Hepatocyte (in vitro differentiated cells): ENCODE results near the gene PKNOX2. TPM values are rescaled to one million over a fixed set of nuclear protein-coding genes. Genes with fewer than 3 reads are reported as not detected.
A peak's percentile ranks its signal among the peaks of the same experiment; 100 is the strongest.

ENCODE experiments used
- DNase-seq: peaks from one replicate; pipeline ENCODE4 v3.0.0-alpha.2; 2016; ENCODE audit warnings: low spot score
- H2AFZ ChIP-seq: fragments of 200-600 bp; sonication (generic); 2 replicates; pipeline ENCODE4 v1.6.0; 2016; ENCODE audit warnings: antibody characterized with exemption, mild to moderate bottlenecking
- H3K27ac ChIP-seq: fragments of 200-600 bp; sonication (generic); 2 replicates; pipeline ENCODE4 v1.5.1; 2016; ENCODE audit warnings: mild to moderate bottlenecking
- H3K27me3 ChIP-seq: fragments of 200-600 bp; sonication (generic); 2 replicates; pipeline ENCODE4 v1.6.1; 2016
- H3K36me3 ChIP-seq: fragments of 200-600 bp; sonication (generic); replicated peaks from 2 replicates; pipeline ENCODE4 v1.5.1; 2016; ENCODE audit warnings: low read depth; ENCODE audit not compliant: insufficient read depth
- H3K4me1 ChIP-seq: fragments of 200-600 bp; sonication (generic); 2 replicates; pipeline ENCODE4 v1.5.1; 2016; ENCODE audit warnings: mild to moderate bottlenecking, moderate library complexity; ENCODE audit not compliant: insufficient read depth
- H3K4me2 ChIP-seq: fragments of 200-600 bp; sonication (generic); 2 replicates; pipeline ENCODE4 v1.6.0; 2016
- H3K4me3 ChIP-seq: fragments of 200-600 bp; sonication (generic); 2 replicates; pipeline ENCODE4 v1.5.1; 2016; ENCODE audit warnings: mild to moderate bottlenecking
- H3K79me2 ChIP-seq: fragments of 200-600 bp; sonication (generic); 2 replicates; pipeline ENCODE4 v1.6.0; 2017; ENCODE audit warnings: mild to moderate bottlenecking
- H3K9me2 ChIP-seq: fragments of 200-600 bp; sonication (generic); replicated peaks from 2 replicates; pipeline ENCODE4 v1.6.0; 2017; ENCODE audit warnings: mild to moderate bottlenecking; ENCODE audit not compliant: insufficient read depth
- H3K9me3 ChIP-seq: fragments of 200-600 bp; sonication (generic); 2 replicates; pipeline ENCODE4 v1.5.1; 2016; ENCODE audit warnings: low read depth, mild to moderate bottlenecking
- H4K20me1 ChIP-seq: fragments of 200-600 bp; sonication (generic); 2 replicates; pipeline ENCODE4 v1.6.0; 2016; ENCODE audit warnings: mild to moderate bottlenecking; ENCODE audit not compliant: insufficient read depth, poor library complexity, severe bottlenecking
- CTCF ChIP-seq: fragments of 200-600 bp; sonication (generic); IDR thresholded peaks from 2 replicates; pipeline ENCODE4 v1.5.1; 2016; ENCODE audit warnings: antibody characterized with exemption, mild to moderate bottlenecking; ENCODE audit not compliant: poor library complexity
- EZH2 ChIP-seq: fragments of 200-600 bp; sonication (generic); IDR thresholded peaks from 2 replicates; pipeline ENCODE4 v1.6.1; 2016; ENCODE audit warnings: antibody characterized with exemption, mild to moderate bottlenecking, borderline replicate concordance
- EZH2phosphoT487 ChIP-seq: fragments of 200-600 bp; sonication (generic); IDR thresholded peaks from one replicate; pipeline ENCODE4 v1.6.1; 2018; ENCODE audit warnings: antibody characterized with exemption, mild to moderate bottlenecking, low read depth, moderate library complexity; ENCODE audit not compliant: unreplicated experiment, severe bottlenecking
- WGBS: methylation state at CpG from one replicate; pipeline ENCODE4 v1.1.6; 2016; ENCODE audit warnings: low lambda C conversion rate; ENCODE audit errors: missing lambda C conversion rate; 5-methylcytosine and 5-hydroxymethylcytosine counted together
- polyA plus RNA-seq: library from polyadenylated mRNA; unstranded; fragments of >200 nt; fragmentation: Nextera tagmentation; extraction: Ambion mirVana; gene quantifications from 2 replicates; pipeline ENCODE4 v1.2.1, GENCODE V29; 2016
- total RNA-seq: library from RNA; depleted of rRNA; stranded (reverse); fragments of >200 nt; gene quantifications from 2 replicates; pipeline ENCODE4 v1.2.3, GENCODE V29; 2014

The PKNOX2 gene
- total and polyA plus RNA-seq, 2 experiments from 2014 or later: 3.0 to 3.1 TPM

GRCh38 chr11:125258291-125259032, 93.9 kb downstream of the PKNOX2 start:
- Histone ChIP-seq H3K27ac (no peak overlapping the region), H3K4me3 (no peak overlapping the region), H2AFZ (no peak overlapping the region), H3K9me3 (no peaks in the 10 kb centered on the region), H3K79me2 (no peaks in the 10 kb centered on the region), H4K20me1 (no peaks in the 10 kb centered on the region), H3K9me2 (no peaks in the 10 kb centered on the region), H3K4me1 (peaks cover 16% of the 10 kb centered on the region), H3K36me3 (no peaks in the 10 kb centered on the region), H3K27me3 (no peaks in the 10 kb centered on the region), H3K4me2 (no peak overlapping the region)
- no peak for DNase-seq
- 83% methylated on average over 8 of the region's 8 CpGs for WGBS
- TF ChIP-seq EZH2: no peak
- TF ChIP-seq EZH2phosphoT487: no peak
- no peak for TF ChIP-seq CTCF

- no peaks in the 10 kb centered on the region for H3K36me3 ChIP-seq
- no peaks in the 10 kb centered on the region for H3K9me3 ChIP-seq
- no peaks in the 10 kb centered on the region for H4K20me1 ChIP-seq
- H3K9me2 ChIP-seq: no peaks in the 10 kb centered on the region
- no peak overlapping the region for H3K4me3 ChIP-seq
- no peak for TF ChIP-seq CTCF
- TF ChIP-seq EZH2phosphoT487: no peak
- no peak for TF ChIP-seq EZH2
- H3K79me2 ChIP-seq: no peaks in the 10 kb centered on the region
- DNase-seq: no peak
- WGBS: 90% methylated on average over 4 of the region's 4 CpGs
- peak overlapping the region; percentile 79 for H3K27ac ChIP-seq
- H3K27me3 ChIP-seq: no peaks in the 10 kb centered on the region
- no peak overlapping the region for H2AFZ ChIP-seq
- H3K4me1 ChIP-seq: peaks cover 24% of the 10 kb centered on the region
- H3K4me2 ChIP-seq: peak overlapping the region; percentile 56
Observed at GRCh38 chr11:125261588-125261987, 97.0 kb downstream of the PKNOX2 start.

GRCh38 chr11:125262194-125262829, 97.8 kb downstream of the PKNOX2 start:
- Histone ChIP-seq H4K20me1 (no peaks in the 10 kb centered on the region), H3K4me3 (no peak overlapping the region), H3K4me1 (peaks cover 24% of the 10 kb centered on the region), H3K9me2 (no peaks in the 10 kb centered on the region), H3K27me3 (no peaks in the 10 kb centered on the region), H3K9me3 (no peaks in the 10 kb centered on the region), H3K36me3 (no peaks in the 10 kb centered on the region), H3K79me2 (no peaks in the 10 kb centered on the region), H3K27ac (peak overlapping the region; percentile 79), H3K4me2 (peak overlapping the region; percentile 56), H2AFZ (peak overlapping the region; percentile 29)
- WGBS: 46% methylated on average over 16 of the region's 20 CpGs
- TF ChIP-seq CTCF (no peak), EZH2 (no peak), EZH2phosphoT487 (no peak)
- peak; percentile 33 for DNase-seq
